Hematopoietic multipotent progenitor cell (in vitro differentiated cells): ENCODE data around the gene TACO1. TPM values are rescaled to one million over a fixed set of nuclear protein-coding genes. Genes with fewer than 3 reads are reported as not detected.

Experiments used
- DNase-seq, 3 donors: peaks; one replicate each; pipeline ENCODE4 v3.0.0-alpha.2; 2011 to 2015; ENCODE audit warnings: low read depth in 2 of 3, low spot score in 2 of 3
- total RNA-seq: library from RNA; depleted of rRNA; stranded (reverse); fragments of >200 nt; gene quantifications from one replicate; pipeline ENCODE4 v1.2.3, GENCODE V29; 2012

The TACO1 gene
- 7.8 TPM for total RNA-seq

- peak; percentile 59 to 79 (median 78) for DNase-seq
Measured at GRCh38 chr17:63600569-63601438, at the start of gene TACO1. TSS of gene TACO1 (plus strand) at chr17:63600895. CDS start at chr17:63601084, 189 bp downstream.

- DNase-seq: no peak
Measured at GRCh38 chr17:63552211-63552610, 48.5 kb upstream of the TACO1 start.

- DNase-seq: peak in 1 of 3 donors; percentile 45
Measured at GRCh38 chr17:63555500-63556156, 45.1 kb upstream of the TACO1 start.

GRCh38 chr17:63557416-63557815 lies 43.3 kb upstream of the TACO1 start:
- no peak for DNase-seq

- no peak for DNase-seq
Measured at GRCh38 chr17:63558441-63558840, 42.3 kb upstream of the TACO1 start.

- no peak for DNase-seq
Measured at GRCh38 chr17:63561819-63562218, 38.9 kb upstream of the TACO1 start.

- DNase-seq: no peak
Measured at GRCh38 chr17:63563339-63563738, 37.4 kb upstream of the TACO1 start.

- DNase-seq: no peak
Measured at GRCh38 chr17:63564562-63564961, 36.1 kb upstream of the TACO1 start.

- no peak for DNase-seq
Measured at GRCh38 chr17:63567229-63567628, 33.5 kb upstream of the TACO1 start.

- DNase-seq: no peak
Measured at GRCh38 chr17:63568563-63568962, 32.1 kb upstream of the TACO1 start.

- DNase-seq: no peak
Measured at GRCh38 chr17:63571632-63572310, 28.9 kb upstream of the TACO1 start.

GRCh38 chr17:63573634-63574033 lies 27.1 kb upstream of the TACO1 start:
- no peak for DNase-seq

GRCh38 chr17:63578027-63578768 lies 22.5 kb upstream of the TACO1 start:
- DNase-seq: no peak

GRCh38 chr17:63578769-63579111 lies 22.0 kb upstream of the TACO1 start:
- DNase-seq: no peak

- no peak for DNase-seq
Measured at GRCh38 chr17:63579633-63580032, 21.1 kb upstream of the TACO1 start.

- no peak for DNase-seq
Measured at GRCh38 chr17:63587770-63588169, 12.9 kb upstream of the TACO1 start.

GRCh38 chr17:63588797-63589196 lies 11.9 kb upstream of the TACO1 start:
- DNase-seq: no peak

- no peak for DNase-seq
Measured at GRCh38 chr17:63589646-63590045, 11.0 kb upstream of the TACO1 start.

GRCh38 chr17:63592797-63593196 lies 7.9 kb upstream of the TACO1 start:
- no peak for DNase-seq

GRCh38 chr17:63595132-63595531 lies 5.6 kb upstream of the TACO1 start:
- DNase-seq: no peak
